Neural cell (in vitro differentiated cells): Measurements from ENCODE around the gene PDK2. TPM values are rescaled to one million over a fixed set of nuclear protein-coding genes. Genes with fewer than 3 reads are reported as not detected.

Experiments used
- H2AFZ ChIP-seq: fragments of 200-600, 300-800 bp; sonication (generic), shearing (Covaris generic); 2 replicates; pipeline ENCODE4 v1.6.0; 2014; ENCODE audit warnings: low read depth, mild to moderate bottlenecking, antibody characterized with exemption, low read length, moderate library complexity
- H3F3A ChIP-seq: fragments of 200-600 bp; shearing (Covaris generic); 2 replicates; pipeline ENCODE4 v1.6.1; 2016; ENCODE audit warnings: mild to moderate bottlenecking, moderate library complexity, mixed read lengths, antibody characterized with exemption, low read length; ENCODE audit not compliant: insufficient read depth, poor library complexity, severe bottlenecking
- H3K27ac ChIP-seq: fragments of 200-600, 300-800 bp; sonication (generic), shearing (Covaris generic); 2 replicates; pipeline ENCODE4 v1.5.1; 2014; ENCODE audit warnings: mild to moderate bottlenecking, low read length, moderate library complexity
- H3K27me3 ChIP-seq: fragments of 300-800, 200-600 bp; sonication (generic), shearing (Covaris generic); 2 replicates; pipeline ENCODE4 v1.6.0; 2014; ENCODE audit warnings: mild to moderate bottlenecking, low read depth, low read length, moderate library complexity; ENCODE audit not compliant: insufficient read depth
- H3K36me3 ChIP-seq: fragments of 300-800, 200-600 bp; sonication (generic), shearing (Covaris generic); 2 replicates; pipeline ENCODE4 v1.5.1; 2014; ENCODE audit warnings: mild to moderate bottlenecking, antibody characterized with exemption, low read length, moderate library complexity; ENCODE audit not compliant: insufficient read depth
- H3K4me2 ChIP-seq: fragments of 300-800, 200-600 bp; sonication (generic), shearing (Covaris generic); 2 replicates; pipeline ENCODE4 v1.6.0; 2014; ENCODE audit warnings: mild to moderate bottlenecking, low read length
- H3K4me3 ChIP-seq: fragments of 300-800, 200-600 bp; sonication (generic), shearing (Covaris generic); 2 replicates; pipeline ENCODE4 v1.5.1; 2014; ENCODE audit warnings: mild to moderate bottlenecking, low read length, moderate library complexity
- H3K79me2 ChIP-seq: fragments of 200-600 bp; shearing (Covaris generic); replicated peaks from 2 replicates; pipeline ENCODE4 v1.6.0; 2014; ENCODE audit warnings: mild to moderate bottlenecking, low read length, moderate library complexity; ENCODE audit not compliant: insufficient read depth
- H3K9ac ChIP-seq: fragments of 300-800, 200-600 bp; sonication (generic), shearing (Covaris generic); 2 replicates; pipeline ENCODE4 v1.6.1; 2016; ENCODE audit warnings: mild to moderate bottlenecking, low read length, mixed read lengths
- H3K9me2 ChIP-seq: fragments of 200-600 bp; shearing (Covaris generic); 2 replicates; pipeline ENCODE4 v1.6.1; 2016; ENCODE audit warnings: mild to moderate bottlenecking, low read length, mixed read lengths; ENCODE audit not compliant: insufficient read depth
- H3K9me3 ChIP-seq: fragments of 200-600, 300-800 bp; sonication (generic), shearing (Covaris generic); 2 replicates; pipeline ENCODE4 v1.6.1; 2016; ENCODE audit warnings: mild to moderate bottlenecking, mixed run types, low read length, moderate library complexity, mixed read lengths
- H4K20me1 ChIP-seq: fragments of 200-600 bp; shearing (Covaris generic); 2 replicates; pipeline ENCODE4 v1.6.1; 2016; ENCODE audit warnings: mild to moderate bottlenecking, mixed run types; ENCODE audit not compliant: insufficient read depth
- EP300 ChIP-seq: fragments of 450-650 bp; conservative IDR thresholded peaks from 2 replicates; pipeline ENCODE4 v1.6.1; 2014; ENCODE audit warnings: antibody characterized with exemption, mild to moderate bottlenecking, moderate library complexity; ENCODE audit not compliant: poor library complexity, severe bottlenecking
- EZH2 ChIP-seq: fragments of 200-600, 300-800 bp; shearing (Covaris generic), sonication (generic); IDR thresholded peaks from 2 replicates; pipeline ENCODE4 v1.6.1; 2014; ENCODE audit warnings: antibody characterized with exemption, low read length, borderline replicate concordance, mild to moderate bottlenecking; ENCODE audit not compliant: insufficient read depth, poor library complexity, severe bottlenecking
- MXI1 ChIP-seq: fragments of 450-650 bp; conservative IDR thresholded peaks from 2 replicates; pipeline ENCODE4 v1.6.1; 2014; ENCODE audit warnings: antibody characterized with exemption, mild to moderate bottlenecking; ENCODE audit not compliant: poor library complexity, severe bottlenecking
- RAD21 ChIP-seq: fragments of 450-650 bp; conservative IDR thresholded peaks from 2 replicates; pipeline ENCODE4 v1.6.1; 2014; ENCODE audit warnings: antibody characterized with exemption, mild to moderate bottlenecking, moderate library complexity
- SMC3 ChIP-seq: fragments of 450-650 bp; conservative IDR thresholded peaks from 2 replicates; pipeline ENCODE4 v1.6.1; 2014; ENCODE audit warnings: antibody characterized with exemption, mild to moderate bottlenecking, moderate library complexity; ENCODE audit not compliant: poor library complexity
- TAF1 ChIP-seq: IDR thresholded peaks from 2 replicates; pipeline ENCODE4 v1.6.1; 2012; ENCODE audit warnings: low read depth
- polyA plus RNA-seq: library from polyadenylated mRNA; depleted of rRNA; stranded (reverse); fragments of >200 nt; gene quantifications from 2 replicates; pipeline ENCODE4 v1.2.3, GENCODE V29; 2014
- TF ChIP-seq, protein P1 (sequence below): IDR thresholded peaks from 2 replicates; pipeline ENCODE4 v1.6.1; 2012; ENCODE audit warnings: borderline replicate concordance
- TF ChIP-seq, protein P2 (sequence below): fragments of 450-650 bp; IDR thresholded peaks from 2 replicates; pipeline ENCODE4 v1.5.1; 2014; ENCODE audit warnings: antibody characterized with exemption, mild to moderate bottlenecking, moderate library complexity; ENCODE audit not compliant: poor library complexity, severe bottlenecking

PDK2 gene
- polyA plus RNA-seq, 1 donor from 2014 or later = 36.2 TPM

DNA sequence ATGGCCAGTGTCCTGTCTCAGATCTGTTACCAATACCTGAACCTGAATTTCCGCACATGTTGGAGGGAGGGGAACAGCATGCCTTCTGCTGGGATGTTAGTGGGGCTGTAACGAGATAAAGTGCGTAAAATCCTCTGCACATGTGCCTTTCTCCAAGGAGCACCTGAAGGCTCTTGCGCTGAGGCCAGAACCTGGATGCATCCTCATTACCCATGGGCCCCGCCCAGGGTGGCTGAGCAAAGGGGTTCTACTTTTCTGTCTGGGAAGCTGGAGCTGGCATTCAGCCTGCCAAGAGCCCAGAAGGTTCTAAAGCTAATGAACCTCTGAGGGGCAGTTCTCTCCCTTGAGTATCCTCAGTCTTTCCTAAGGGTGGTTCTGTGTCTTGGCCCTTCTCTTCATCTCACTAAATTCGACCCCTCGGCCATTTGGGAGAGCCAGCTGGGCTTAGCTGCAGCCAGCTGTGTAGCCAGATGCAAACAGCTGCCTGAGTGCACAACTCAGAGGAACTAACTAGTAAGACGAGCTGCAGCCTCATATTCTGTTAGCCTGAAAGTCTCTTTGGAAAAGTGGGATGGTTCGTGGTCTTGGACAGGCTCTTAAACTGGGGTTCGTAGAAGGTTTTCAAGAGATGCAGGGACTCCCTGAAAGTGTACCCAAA is 36.7 kb upstream of the PDK2 start:
- no peaks in the 10 kb centered on the region for H3K79me2 ChIP-seq

DNA sequence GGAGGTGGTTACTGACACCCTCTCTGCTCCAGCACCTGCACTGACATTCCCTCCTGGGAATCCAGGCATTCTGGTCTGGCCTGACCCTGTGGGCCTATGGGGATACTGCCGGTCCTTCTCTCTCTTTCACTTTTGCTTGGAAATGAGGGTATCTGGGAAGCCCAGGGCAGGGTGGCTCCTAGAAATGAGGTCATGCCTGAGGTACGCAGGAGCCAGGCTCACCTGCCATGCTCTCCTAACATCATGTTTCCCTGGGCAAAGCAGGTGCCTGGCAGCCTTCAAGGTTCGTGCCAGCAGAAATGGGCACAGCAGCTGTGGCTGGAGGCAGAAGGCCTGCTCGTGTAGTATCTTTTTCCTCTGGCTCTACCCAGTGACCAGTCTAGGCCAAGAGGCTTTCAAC is 35.9 kb upstream of the PDK2 start:
- H4K20me1 ChIP-seq = no peaks in the 10 kb centered on the region
- TF ChIP-seq SMC3 (no peak), RAD21 (no peak), TAF1 (no peak), EZH2 (no peak), MXI1 (no peak)
- TF ChIP-seq, protein P1, sequence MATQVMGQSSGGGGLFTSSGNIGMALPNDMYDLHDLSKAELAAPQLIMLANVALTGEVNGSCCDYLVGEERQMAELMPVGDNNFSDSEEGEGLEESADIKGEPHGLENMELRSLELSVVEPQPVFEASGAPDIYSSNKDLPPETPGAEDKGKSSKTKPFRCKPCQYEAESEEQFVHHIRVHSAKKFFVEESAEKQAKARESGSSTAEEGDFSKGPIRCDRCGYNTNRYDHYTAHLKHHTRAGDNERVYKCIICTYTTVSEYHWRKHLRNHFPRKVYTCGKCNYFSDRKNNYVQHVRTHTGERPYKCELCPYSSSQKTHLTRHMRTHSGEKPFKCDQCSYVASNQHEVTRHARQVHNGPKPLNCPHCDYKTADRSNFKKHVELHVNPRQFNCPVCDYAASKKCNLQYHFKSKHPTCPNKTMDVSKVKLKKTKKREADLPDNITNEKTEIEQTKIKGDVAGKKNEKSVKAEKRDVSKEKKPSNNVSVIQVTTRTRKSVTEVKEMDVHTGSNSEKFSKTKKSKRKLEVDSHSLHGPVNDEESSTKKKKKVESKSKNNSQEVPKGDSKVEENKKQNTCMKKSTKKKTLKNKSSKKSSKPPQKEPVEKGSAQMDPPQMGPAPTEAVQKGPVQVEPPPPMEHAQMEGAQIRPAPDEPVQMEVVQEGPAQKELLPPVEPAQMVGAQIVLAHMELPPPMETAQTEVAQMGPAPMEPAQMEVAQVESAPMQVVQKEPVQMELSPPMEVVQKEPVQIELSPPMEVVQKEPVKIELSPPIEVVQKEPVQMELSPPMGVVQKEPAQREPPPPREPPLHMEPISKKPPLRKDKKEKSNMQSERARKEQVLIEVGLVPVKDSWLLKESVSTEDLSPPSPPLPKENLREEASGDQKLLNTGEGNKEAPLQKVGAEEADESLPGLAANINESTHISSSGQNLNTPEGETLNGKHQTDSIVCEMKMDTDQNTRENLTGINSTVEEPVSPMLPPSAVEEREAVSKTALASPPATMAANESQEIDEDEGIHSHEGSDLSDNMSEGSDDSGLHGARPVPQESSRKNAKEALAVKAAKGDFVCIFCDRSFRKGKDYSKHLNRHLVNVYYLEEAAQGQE = no peak
- H3K27ac ChIP-seq = no peak overlapping the region
- H3K27me3 ChIP-seq = no peaks in the 10 kb centered on the region
- no peaks in the 10 kb centered on the region for H3K36me3 ChIP-seq
- H2AFZ ChIP-seq = no peak overlapping the region
- no peaks in the 10 kb centered on the region for H3K9me3 ChIP-seq
- H3K4me3 ChIP-seq = no peak overlapping the region
- peaks cover 4% of the 10 kb centered on the region for H3F3A ChIP-seq
- H3K9ac ChIP-seq = no peak overlapping the region
- H3K9me2 ChIP-seq = no peaks in the 10 kb centered on the region
- H3K79me2 ChIP-seq = no peaks in the 10 kb centered on the region
- no peak overlapping the region for H3K4me2 ChIP-seq

More for the DNA sequence above, 36.7 kb upstream of the PDK2 start:
- Histone ChIP-seq H3K4me2 (no peak overlapping the region), H3K9ac (no peak overlapping the region), H4K20me1 (no peaks in the 10 kb centered on the region), H3K4me3 (peak overlapping the region; percentile 95), H3K27ac (no peak overlapping the region), H3K27me3 (no peaks in the 10 kb centered on the region), H2AFZ (no peak overlapping the region), H3K36me3 (no peaks in the 10 kb centered on the region), H3F3A (peaks cover 4% of the 10 kb centered on the region), H3K9me3 (no peaks in the 10 kb centered on the region), H3K9me2 (no peaks in the 10 kb centered on the region)
- TF ChIP-seq, protein P1 = no peak
- TF ChIP-seq, protein P2, sequence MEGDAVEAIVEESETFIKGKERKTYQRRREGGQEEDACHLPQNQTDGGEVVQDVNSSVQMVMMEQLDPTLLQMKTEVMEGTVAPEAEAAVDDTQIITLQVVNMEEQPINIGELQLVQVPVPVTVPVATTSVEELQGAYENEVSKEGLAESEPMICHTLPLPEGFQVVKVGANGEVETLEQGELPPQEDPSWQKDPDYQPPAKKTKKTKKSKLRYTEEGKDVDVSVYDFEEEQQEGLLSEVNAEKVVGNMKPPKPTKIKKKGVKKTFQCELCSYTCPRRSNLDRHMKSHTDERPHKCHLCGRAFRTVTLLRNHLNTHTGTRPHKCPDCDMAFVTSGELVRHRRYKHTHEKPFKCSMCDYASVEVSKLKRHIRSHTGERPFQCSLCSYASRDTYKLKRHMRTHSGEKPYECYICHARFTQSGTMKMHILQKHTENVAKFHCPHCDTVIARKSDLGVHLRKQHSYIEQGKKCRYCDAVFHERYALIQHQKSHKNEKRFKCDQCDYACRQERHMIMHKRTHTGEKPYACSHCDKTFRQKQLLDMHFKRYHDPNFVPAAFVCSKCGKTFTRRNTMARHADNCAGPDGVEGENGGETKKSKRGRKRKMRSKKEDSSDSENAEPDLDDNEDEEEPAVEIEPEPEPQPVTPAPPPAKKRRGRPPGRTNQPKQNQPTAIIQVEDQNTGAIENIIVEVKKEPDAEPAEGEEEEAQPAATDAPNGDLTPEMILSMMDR = no peak
- TF ChIP-seq EP300 (no peak), EZH2 (no peak), TAF1 (no peak), MXI1 (no peak)
